Measurements from ENCODE around the gene MRPS27.
"Not testable (repeated sequence)": the region's sequence is repeated elsewhere in the genome, so short reads cannot be mapped to it uniquely, and the experiment has no call there.

Gene MRPS27

GRCh38 chr5:72172786-72173185, 147.3 kb downstream of the MRPS27 start:
- H3K9ac ChIP-seq: no peak overlapping the region
- no peak for TF ChIP-seq Cebpa-rat (IDR thresholded peaks at IDR 0.05)
- H3K4me2 ChIP-seq: no peak overlapping the region
- H3K9me3 ChIP-seq (replicated peaks in 1 of 11): no peaks in the 10 kb centered on the region
- H4K20me1 ChIP-seq: peaks cover 0 to 14% (median 0%) of the 10 kb centered on the region in 11 experiments; a peak in 2 of 22 replicates
- peaks cover 0 to 16% (median 0%) of the 10 kb centered on the region in 10 experiments; a peak in 2 of 20 replicates for H3K4me1 ChIP-seq
- no peak overlapping the region for H3K4me3 ChIP-seq
- no peak overlapping the region for H3K27ac ChIP-seq
- H3K36me3 ChIP-seq: peaks cover 0 to 16% (median 0%) of the 10 kb centered on the region in 11 experiments; a peak in 5 of 22 replicates
- no peaks in the 10 kb centered on the region for H3K27me3 ChIP-seq

DNA sequence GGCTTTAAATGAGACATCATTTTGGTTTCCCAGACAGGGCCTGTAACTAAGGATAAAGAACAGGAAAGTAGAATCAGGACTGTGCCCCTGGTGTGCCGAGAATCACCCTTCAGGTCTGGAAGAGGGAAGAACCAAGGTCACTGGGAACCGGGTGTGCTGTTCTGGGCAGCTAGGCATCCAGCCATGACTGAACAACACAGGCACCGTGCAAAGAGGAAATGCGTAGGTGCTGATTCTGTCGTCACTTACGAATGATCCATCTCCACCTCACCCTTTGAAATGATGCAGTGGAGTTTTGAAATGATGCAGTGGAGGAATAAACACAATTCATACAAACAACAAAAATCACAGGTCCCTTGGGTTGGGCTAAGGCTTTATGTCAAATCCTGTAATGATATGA, 148.4 kb downstream of the MRPS27 start:
- Histone ChIP-seq H3K4me1 (peaks cover 0 to 23% (median 0%) of the 10 kb centered on the region in 10 experiments; a peak in 4 of 20 replicates), H3K36me3 (peaks cover 0 to 18% (median 0%) of the 10 kb centered on the region in 11 experiments; a peak in 6 of 22 replicates), H3K9me3 (replicated peaks in 1 of 11) (no peaks in the 10 kb centered on the region), H3K27ac (no peak overlapping the region), H3K4me2 (no peak overlapping the region; a peak in 1 of 22 replicates), H3K4me3 (no peak overlapping the region), H4K20me1 (peaks cover 0 to 6% (median 0%) of the 10 kb centered on the region in 11 experiments; a peak in 3 of 22 replicates), H3K27me3 (no peaks in the 10 kb centered on the region), H3K9ac (no peak overlapping the region)
- TF ChIP-seq Cebpa-rat (IDR thresholded peaks at IDR 0.05): no peak

- not testable (repeated sequence) for H3K4me3 ChIP-seq, H3K4me2 ChIP-seq, H3K9ac ChIP-seq
Observed at GRCh38 chr5:72171181-72171580, 148.9 kb downstream of the MRPS27 start.

GRCh38 chr5:72170101-72170500, 149.9 kb downstream of the MRPS27 start:
- H3K4me3 ChIP-seq: no peak overlapping the region
- no peak overlapping the region for H3K27ac ChIP-seq
- H3K36me3 ChIP-seq: peaks cover 0 to 23% (median 0%) of the 10 kb centered on the region in 11 experiments; a peak in 6 of 22 replicates

More at GRCh38 chr5:72171181-72171580, 148.9 kb downstream of the MRPS27 start:
- not testable (repeated sequence) for H4K20me1 ChIP-seq; H3K27me3 ChIP-seq; H3K27ac ChIP-seq; H3K9me3 ChIP-seq (replicated peaks in 1 of 11)
- H3K4me1 ChIP-seq: peaks cover 0 to 28% (median 0%) of the 10 kb centered on the region in 10 experiments; a peak in 4 of 20 replicates
- H3K36me3 ChIP-seq: peaks cover 0 to 18% (median 3%) of the 10 kb centered on the region in 11 experiments; a peak in 7 of 22 replicates

More at GRCh38 chr5:72170101-72170500, 149.9 kb downstream of the MRPS27 start:
- Histone ChIP-seq H4K20me1 (peaks cover 0 to 12% (median 0%) of the 10 kb centered on the region in 11 experiments; a peak in 1 of 22 replicates), H3K9ac (no peak overlapping the region), H3K4me1 (peaks cover 0 to 32% (median 0%) of the 10 kb centered on the region in 10 experiments; a peak in 4 of 20 replicates), H3K9me3 (replicated peaks in 1 of 11) (no peaks in the 10 kb centered on the region), H3K27me3 (no peaks in the 10 kb centered on the region), H3K4me2 (peak overlapping the region in 2 of 11 experiments; percentile 23 to 26; a peak in 2 of 22 replicates)
- no peak for TF ChIP-seq Cebpa-rat (IDR thresholded peaks at IDR 0.05)
